ENCODE measurements around the gene NCAN. TPM values are rescaled to one million over a fixed set of nuclear protein-coding genes. Genes with fewer than 3 reads are reported as not detected.

NCAN gene
- total and polyA plus RNA-seq, 2 experiments from 2014 or later, result 0.03 TPM; not detected in 1

- TF ChIP-seq, protein P1, sequence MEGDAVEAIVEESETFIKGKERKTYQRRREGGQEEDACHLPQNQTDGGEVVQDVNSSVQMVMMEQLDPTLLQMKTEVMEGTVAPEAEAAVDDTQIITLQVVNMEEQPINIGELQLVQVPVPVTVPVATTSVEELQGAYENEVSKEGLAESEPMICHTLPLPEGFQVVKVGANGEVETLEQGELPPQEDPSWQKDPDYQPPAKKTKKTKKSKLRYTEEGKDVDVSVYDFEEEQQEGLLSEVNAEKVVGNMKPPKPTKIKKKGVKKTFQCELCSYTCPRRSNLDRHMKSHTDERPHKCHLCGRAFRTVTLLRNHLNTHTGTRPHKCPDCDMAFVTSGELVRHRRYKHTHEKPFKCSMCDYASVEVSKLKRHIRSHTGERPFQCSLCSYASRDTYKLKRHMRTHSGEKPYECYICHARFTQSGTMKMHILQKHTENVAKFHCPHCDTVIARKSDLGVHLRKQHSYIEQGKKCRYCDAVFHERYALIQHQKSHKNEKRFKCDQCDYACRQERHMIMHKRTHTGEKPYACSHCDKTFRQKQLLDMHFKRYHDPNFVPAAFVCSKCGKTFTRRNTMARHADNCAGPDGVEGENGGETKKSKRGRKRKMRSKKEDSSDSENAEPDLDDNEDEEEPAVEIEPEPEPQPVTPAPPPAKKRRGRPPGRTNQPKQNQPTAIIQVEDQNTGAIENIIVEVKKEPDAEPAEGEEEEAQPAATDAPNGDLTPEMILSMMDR (IDR thresholded peaks at IDR 0.05; ENCODE audit: poor library complexity), result no peak
- TF ChIP-seq EZH2 (IDR thresholded peaks at IDR 0.05; ENCODE audit: borderline replicate concordance), result peak; percentile 46
- no peak for TF ChIP-seq EZH2phosphoT487 (IDR thresholded peaks at IDR 0.05; ENCODE audit: low read depth, severe bottlenecking, unreplicated experiment)
- Histone ChIP-seq H3K36me3 (replicated peaks; ENCODE audit: insufficient read depth, low read depth) (no peaks in the 10 kb centered on the region), H3K9me3 (ENCODE audit: low read depth) (no peaks in the 10 kb centered on the region), H3K9me2 (replicated peaks; ENCODE audit: insufficient read depth) (no peaks in the 10 kb centered on the region), H3K4me1 (ENCODE audit: insufficient read depth) (no peaks in the 10 kb centered on the region), H3K27ac (no peak overlapping the region), H2AFZ (no peak overlapping the region), H3K4me2 (peak overlapping the region; percentile 77), H4K20me1 (ENCODE audit: insufficient read depth, poor library complexity, severe bottlenecking) (no peaks in the 10 kb centered on the region), H3K27me3 (peaks cover 35% of the 10 kb centered on the region), H3K79me2 (no peaks in the 10 kb centered on the region), H3K4me3 (peak overlapping the region; percentile 13)
- peak; percentile 52 for DNase-seq (ENCODE audit: low spot score)
- WGBS (ENCODE audit: low lambda C conversion rate, missing lambda C conversion rate), result 1% methylated on average over 15 of the region's 52 CpGs
These were observed 49.8 kb downstream of the NCAN start for GRCh38 chr19:19261350-19262189.

DNA sequence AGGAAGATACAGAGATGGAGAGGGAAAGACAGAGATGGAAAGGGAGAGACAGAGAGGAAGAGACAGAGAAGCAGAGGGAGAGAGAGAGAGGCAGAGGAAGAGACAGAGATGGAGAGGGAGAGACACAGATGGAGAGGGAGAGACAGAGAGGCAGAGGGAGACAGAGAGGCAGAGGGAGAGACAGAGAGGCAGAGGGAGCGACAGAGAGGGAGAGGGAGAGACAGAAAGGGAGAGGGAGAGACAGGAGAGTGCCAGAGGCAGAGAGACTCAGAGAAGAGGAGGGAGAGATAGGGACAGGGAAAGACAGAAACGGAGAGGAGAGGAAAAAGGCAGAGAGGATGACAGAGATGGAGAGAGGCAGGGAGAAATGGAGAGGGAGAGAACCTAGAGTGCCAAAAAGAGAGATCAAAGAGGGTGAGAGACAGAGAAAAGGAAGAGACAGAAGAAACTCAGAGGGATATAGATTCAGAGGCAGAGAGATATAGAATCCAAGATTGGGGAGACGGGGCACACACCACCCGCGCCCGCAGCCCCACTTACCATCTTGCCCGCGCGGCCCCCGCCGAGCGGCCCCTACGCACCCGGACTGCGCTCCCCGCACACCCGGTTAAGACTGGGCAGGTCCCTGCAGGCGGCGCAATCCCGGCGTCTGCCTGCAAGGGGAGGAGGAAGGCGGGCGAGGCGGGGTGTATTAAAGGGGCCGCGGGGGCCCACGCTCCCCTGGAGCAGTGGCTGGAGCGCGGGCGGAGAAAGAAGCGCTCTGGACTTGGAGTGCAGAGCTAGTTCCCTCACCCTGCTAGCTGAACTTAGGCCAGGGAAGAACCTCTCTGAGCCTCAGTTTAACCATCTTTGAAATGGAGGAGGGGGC is 50.7 kb downstream of the NCAN start:
- peaks cover 35% of the 10 kb centered on the region for H3K27me3 ChIP-seq
- H2AFZ ChIP-seq, result no peak overlapping the region
- H3K4me3 ChIP-seq, result no peak overlapping the region
- no peaks in the 10 kb centered on the region for H3K79me2 ChIP-seq
- H3K4me2 ChIP-seq, result peak overlapping the region; percentile 77
- H3K36me3 ChIP-seq (replicated peaks; ENCODE audit: insufficient read depth, low read depth), result no peaks in the 10 kb centered on the region
- H3K9me3 ChIP-seq (ENCODE audit: low read depth), result no peaks in the 10 kb centered on the region
- no peaks in the 10 kb centered on the region for H3K4me1 ChIP-seq (ENCODE audit: insufficient read depth)
- 6% methylated on average over 21 of the region's 31 CpGs for WGBS (ENCODE audit: low lambda C conversion rate, missing lambda C conversion rate)
- H3K27ac ChIP-seq, result no peak overlapping the region
- no peaks in the 10 kb centered on the region for H3K9me2 ChIP-seq (replicated peaks; ENCODE audit: insufficient read depth)
- no peak for DNase-seq (ENCODE audit: low spot score)
- TF ChIP-seq EZH2phosphoT487 (IDR thresholded peaks at IDR 0.05; ENCODE audit: low read depth, severe bottlenecking, unreplicated experiment), result no peak
- TF ChIP-seq EZH2 (IDR thresholded peaks at IDR 0.05; ENCODE audit: borderline replicate concordance), result no peak
- TF ChIP-seq, protein P1 (IDR thresholded peaks at IDR 0.05; ENCODE audit: poor library complexity), result no peak
- no peaks in the 10 kb centered on the region for H4K20me1 ChIP-seq (ENCODE audit: insufficient read depth, poor library complexity, severe bottlenecking)

DNA sequence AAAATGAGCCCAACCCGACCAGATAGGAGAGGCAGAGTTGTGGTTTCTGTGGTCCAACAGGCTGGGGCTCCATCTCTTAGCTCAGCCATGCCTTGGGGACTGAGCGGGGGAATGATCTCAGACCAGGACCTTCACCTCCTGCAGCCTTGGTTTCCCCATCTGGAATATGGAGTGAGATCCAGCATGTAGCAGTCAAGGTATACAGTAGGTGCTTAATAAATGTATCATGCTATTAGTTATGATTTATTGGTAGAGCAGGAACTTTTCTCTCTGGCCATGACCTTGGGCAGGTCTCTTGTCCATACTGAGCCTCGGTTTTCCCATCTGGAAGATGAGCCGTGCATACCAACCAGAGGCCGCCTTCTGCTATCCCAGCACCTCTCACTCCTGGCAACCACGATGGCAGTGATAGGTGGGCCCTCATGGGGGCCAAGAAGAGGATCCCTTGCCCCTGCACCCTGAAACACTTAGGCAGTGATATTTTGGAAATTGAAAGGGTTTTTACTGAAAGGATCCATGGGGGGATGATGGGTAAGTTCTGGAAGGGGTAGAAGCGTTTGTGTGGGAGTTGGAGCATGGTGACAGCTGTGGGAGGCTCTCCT is 52.2 kb downstream of the NCAN start:
- Histone ChIP-seq H3K27ac (no peak overlapping the region), H3K36me3 (replicated peaks; ENCODE audit: insufficient read depth, low read depth) (no peaks in the 10 kb centered on the region), H4K20me1 (ENCODE audit: insufficient read depth, poor library complexity, severe bottlenecking) (no peaks in the 10 kb centered on the region), H3K27me3 (peaks cover 35% of the 10 kb centered on the region), H3K9me3 (ENCODE audit: low read depth) (no peaks in the 10 kb centered on the region), H2AFZ (no peak overlapping the region), H3K4me3 (no peak overlapping the region), H3K79me2 (no peaks in the 10 kb centered on the region), H3K9me2 (replicated peaks; ENCODE audit: insufficient read depth) (no peaks in the 10 kb centered on the region), H3K4me1 (ENCODE audit: insufficient read depth) (no peaks in the 10 kb centered on the region), H3K4me2 (no peak overlapping the region)
- 92% methylated on average over 7 of the region's 7 CpGs for WGBS (ENCODE audit: low lambda C conversion rate, missing lambda C conversion rate)
- DNase-seq (ENCODE audit: low spot score), result no peak
- TF ChIP-seq EZH2phosphoT487 (IDR thresholded peaks at IDR 0.05; ENCODE audit: low read depth, severe bottlenecking, unreplicated experiment) (no peak), EZH2 (IDR thresholded peaks at IDR 0.05; ENCODE audit: borderline replicate concordance) (no peak)
- TF ChIP-seq, protein P1 (IDR thresholded peaks at IDR 0.05; ENCODE audit: poor library complexity), result no peak
